Measurements from ENCODE around the gene CASK. TPM values are rescaled to one million over a fixed set of nuclear protein-coding genes. Genes with fewer than 3 reads are reported as not detected.

CASK gene
- polyA plus RNA-seq, 3 donors = 53.2 to 56.8 (median 55.7) TPM

GRCh38 chrX:41480508-41481260, 442.7 kb downstream of the CASK start:
- no peak for DNase-seq (ENCODE audit: low read depth in 3 of 3, low spot score in 2 of 3)

GRCh38 chrX:41478381-41478911, 444.9 kb downstream of the CASK start:
- DNase-seq (ENCODE audit: low read depth in 3 of 3, low spot score in 2 of 3) = no peak

GRCh38 chrX:41475591-41476241, 447.6 kb downstream of the CASK start:
- DNase-seq (ENCODE audit: low read depth in 3 of 3, low spot score in 2 of 3) = no peak

- DNase-seq (ENCODE audit: low read depth in 3 of 3, low spot score in 2 of 3) = no peak
Measured at GRCh38 chrX:41475191-41475590, 448.2 kb downstream of the CASK start.

GRCh38 chrX:41474726-41475100, 448.6 kb downstream of the CASK start:
- no peak for DNase-seq (ENCODE audit: low read depth in 3 of 3, low spot score in 2 of 3)

- no peak for DNase-seq (ENCODE audit: low read depth in 3 of 3, low spot score in 2 of 3)
Measured at GRCh38 chrX:41473936-41474725, 449.2 kb downstream of the CASK start.

- no peak for DNase-seq (ENCODE audit: low read depth in 3 of 3, low spot score in 2 of 3)
Measured at GRCh38 chrX:41472231-41472815, 451.0 kb downstream of the CASK start.

- DNase-seq (ENCODE audit: low read depth in 3 of 3, low spot score in 2 of 3) = no peak
Measured at GRCh38 chrX:41471786-41472185, 451.6 kb downstream of the CASK start.

GRCh38 chrX:41470706-41471105, 452.6 kb downstream of the CASK start:
- DNase-seq (ENCODE audit: low read depth in 3 of 3, low spot score in 2 of 3) = no peak

GRCh38 chrX:41468647-41469323, 454.6 kb downstream of the CASK start:
- DNase-seq (ENCODE audit: low read depth in 3 of 3, low spot score in 2 of 3) = no peak

Other genes with a start within 250 kb of the CASK start
- 1 to 10 TPM; 4.8 to 6.2 (median 5.4) TPM for gene GPR34, start 234.6 kb downstream of the CASK start, polyA plus RNA-seq (ENCODE audit: insufficient read length in 3 of 3)
- under 1 TPM; 0.08 to 0.19 (median 0.11) TPM for gene GPR82, start 199.4 kb downstream of the CASK start, polyA plus RNA-seq (ENCODE audit: insufficient read length in 3 of 3)

All from right renal cortex interstitium (tissue), 3 donors.